IMR-90 (cell line): ENCODE results near the gene CNTN5. TPM values are rescaled to one million over a fixed set of nuclear protein-coding genes. Genes with fewer than 3 reads are reported as not detected.

ENCODE experiments used
- ATAC-seq: fragments of 200-7000 bp; cut with Tn5 transposase; 2 replicates; pipeline ENCODE4 v1.9.1; 2020; ENCODE audit warnings: low read depth, mild to moderate bottlenecking, moderate library complexity
- BruUV-seq: library from RNA; stranded (reverse); fragments of 400-500 nt; replicated peaks from 2 replicates; lab custom pipeline; 2021; lab: Mats Ljungman, UMichigan
- CTCF ChIA-PET: fragments of 300-600 bp; formaldehyde crosslinking; extraction: SDS; loops from one replicate; lab custom pipeline; 2021; ENCODE audit warnings: antibody characterized with exemption; lab: Yijun Ruan, JAX
- POLR2A ChIA-PET: fragments of 300-600 bp; sonication (Branson Sonifier 250); formaldehyde crosslinking; loops from one replicate; lab custom pipeline; 2022; ENCODE audit warnings: antibody characterized with exemption; ENCODE audit not compliant: unreplicated experiment; lab: Charles Lee
- DNase-seq: peaks from one replicate; pipeline ENCODE4 v3.0.0; 2013
- H2AFZ ChIP-seq: replicated peaks from 2 replicates; pipeline ENCODE3; 2013; ENCODE audit warnings: low read length, mild to moderate bottlenecking; ENCODE audit not compliant: poor library complexity
- H2AK5ac ChIP-seq: 2 replicates; pipeline ENCODE4 v1.6.1; 2013; ENCODE audit warnings: low read depth, low read length, inconsistent platforms
- H2AK9ac ChIP-seq: replicated peaks from 2 replicates; pipeline ENCODE3; 2013; ENCODE audit warnings: mild to moderate bottlenecking, low read depth, low read length, moderate library complexity; ENCODE audit not compliant: poor library complexity
- H2BK120ac ChIP-seq: 2 replicates; pipeline ENCODE4 v1.6.1; 2013; ENCODE audit warnings: low read depth, low read length, inconsistent platforms
- H2BK15ac ChIP-seq: 3 replicates; pipeline ENCODE4 v1.6.1; 2013; ENCODE audit warnings: low read depth, low read length, inconsistent platforms
- H2BK20ac ChIP-seq: 2 replicates; pipeline ENCODE4 v1.6.1; 2013; ENCODE audit warnings: low read depth, mild to moderate bottlenecking, inconsistent platforms, low read length, moderate library complexity
- H2BK5ac ChIP-seq: 2 replicates; pipeline ENCODE4 v1.6.1; 2013; ENCODE audit warnings: mild to moderate bottlenecking, low read depth, low read length, inconsistent platforms; ENCODE audit not compliant: poor library complexity, severe bottlenecking
- H3K14ac ChIP-seq: replicated peaks from 2 replicates; pipeline ENCODE4 v1.6.1; 2013; ENCODE audit warnings: low read depth, low read length, inconsistent platforms
- H3K18ac ChIP-seq: 2 replicates; pipeline ENCODE4 v1.6.1; 2013; ENCODE audit warnings: low read depth, low read length, control low read depth
- H3K23ac ChIP-seq: 2 replicates; pipeline ENCODE4 v1.6.1; 2013; ENCODE audit warnings: low read depth, low read length, inconsistent platforms
- H3K27ac ChIP-seq: 2 replicates; pipeline ENCODE4 v1.5.1; 2013; ENCODE audit warnings: mild to moderate bottlenecking, control low read depth, low read length; ENCODE audit not compliant: insufficient read depth
- H3K27me3 ChIP-seq: 2 replicates; pipeline ENCODE4 v1.6.1; 2013; ENCODE audit warnings: low read length; ENCODE audit not compliant: control insufficient read depth, insufficient read depth
- H3K36me3 ChIP-seq: 2 replicates; pipeline ENCODE4 v1.6.1; 2013; ENCODE audit warnings: low read length, mixed read lengths; ENCODE audit not compliant: control insufficient read depth, insufficient read depth
- H3K4ac ChIP-seq: 2 replicates; pipeline ENCODE4 v1.6.1; 2013; ENCODE audit warnings: low read depth, low read length, inconsistent platforms
- H3K4me1 ChIP-seq: 2 replicates; pipeline ENCODE4 v1.6.1; 2013; ENCODE audit warnings: low read length, mixed read lengths; ENCODE audit not compliant: control insufficient read depth, insufficient read depth
- H3K4me2 ChIP-seq: 2 replicates; pipeline ENCODE4 v1.6.1; 2013; ENCODE audit warnings: low read depth, mild to moderate bottlenecking, control low read depth, low read length, moderate library complexity
- H3K4me3 ChIP-seq: 2 replicates; pipeline ENCODE4 v1.5.1; 2013; ENCODE audit warnings: low read depth, mild to moderate bottlenecking, control low read depth, low read length, moderate library complexity; ENCODE audit not compliant: insufficient read depth
- H3K56ac ChIP-seq: 2 replicates; pipeline ENCODE4 v1.6.1; 2013; ENCODE audit warnings: low read length, inconsistent platforms; ENCODE audit not compliant: insufficient read depth; ENCODE audit errors: extremely low read depth
- H3K79me1 ChIP-seq, 2 experiments: 2 replicates each; pipeline ENCODE4 v1.6.1; 2013; ENCODE audit warnings: low read length in 2 of 2, inconsistent platforms in 1 of 2, low read depth in 1 of 2
- H3K9ac ChIP-seq: 2 replicates; pipeline ENCODE4 v1.6.1; 2013; ENCODE audit warnings: low read depth, low read length, control low read depth
- H3K9me1 ChIP-seq: 2 replicates; pipeline ENCODE4 v1.6.1; 2013; ENCODE audit warnings: low read length, inconsistent platforms; ENCODE audit not compliant: insufficient read depth
- H3K9me3 ChIP-seq: 2 replicates; pipeline ENCODE4 v1.6.1; 2013; ENCODE audit warnings: low read length; ENCODE audit not compliant: control insufficient read depth, insufficient read depth
- H4K20me1 ChIP-seq: 2 replicates; pipeline ENCODE4 v1.6.1; 2013; ENCODE audit warnings: low read length, inconsistent platforms; ENCODE audit not compliant: insufficient read depth
- H4K5ac ChIP-seq: 2 replicates; pipeline ENCODE4 v1.6.1; 2013; ENCODE audit warnings: mild to moderate bottlenecking, low read depth, low read length, control low read depth
- H4K8ac ChIP-seq, 2 experiments: 2 replicates each; pipeline ENCODE4 v1.6.1; 2013; ENCODE audit warnings: low read depth in 2 of 2, low read length in 2 of 2, control low read depth in 1 of 2, inconsistent platforms in 1 of 2
- H4K91ac ChIP-seq: 2 replicates; pipeline ENCODE4 v1.6.1; 2013; ENCODE audit warnings: low read depth, low read length, inconsistent platforms; ENCODE audit not compliant: insufficient read depth
- CHD1 ChIP-seq: IDR thresholded peaks from 2 replicates; pipeline ENCODE4 v1.6.1; 2012; ENCODE audit warnings: low read depth, low read length, improper control_type of control experiment
- WGBS, 2 experiments: methylation state at CpG; one replicate each; pipeline versions ENCODE4 v1.1.5 to v1.1.7; 2013; ENCODE audit warnings: missing lambda C conversion rate in 2 of 2; ENCODE audit not compliant: insufficient read length in 1 of 2; ENCODE audit errors: extremely low coverage in 2 of 2; 5-methylcytosine and 5-hydroxymethylcytosine counted together
- dilution Hi-C: fragments of 300-500 bp; cut with HindIII; formaldehyde crosslinking; loops from one replicate; pipeline ENCODE4 v1.14.3; 2018; ENCODE audit warnings: low sequenced_read_pairs; ENCODE audit not compliant: unreplicated experiment
- in situ Hi-C: fragments of 300-500 bp; cut with MboI; formaldehyde crosslinking; loops from 3 replicates; pipeline ENCODE4 v1.14.3; 2019; ENCODE audit warnings: low sequenced_read_pairs, inconsistent platforms, mixed read lengths
- intact Hi-C: fragments of 100-400 bp; cut with micrococcal nuclease; formaldehyde crosslinking; loops from 2 replicates; pipeline ENCODE4 v1.10.0; 2022
- polyA plus RNA-seq, 3 experiments: library from polyadenylated mRNA; depleted of rRNA; stranded (reverse); fragments of >200 nt; gene quantifications; 2 replicates each; pipeline ENCODE4 v1.2.3, GENCODE V29; 2012; ENCODE audit warnings: low replicate concordance in 1 of 3
- total RNA-seq: library from RNA; depleted of rRNA; stranded (reverse); fragments of >200 nt; gene quantifications from 2 replicates; pipeline ENCODE4 v1.2.3, GENCODE V29; 2012
- TF ChIP-seq, protein P1 (sequence below): fragments of 150-350 bp; IDR thresholded peaks from 2 replicates; pipeline ENCODE4 v1.6.1; 2017; ENCODE audit warnings: mild to moderate bottlenecking, antibody characterized with exemption, low read length, low read depth

Gene CNTN5
- total and polyA plus RNA-seq, 2 of the 4 experiments (the other 2 are of a cell fraction) = not detected

DNA sequence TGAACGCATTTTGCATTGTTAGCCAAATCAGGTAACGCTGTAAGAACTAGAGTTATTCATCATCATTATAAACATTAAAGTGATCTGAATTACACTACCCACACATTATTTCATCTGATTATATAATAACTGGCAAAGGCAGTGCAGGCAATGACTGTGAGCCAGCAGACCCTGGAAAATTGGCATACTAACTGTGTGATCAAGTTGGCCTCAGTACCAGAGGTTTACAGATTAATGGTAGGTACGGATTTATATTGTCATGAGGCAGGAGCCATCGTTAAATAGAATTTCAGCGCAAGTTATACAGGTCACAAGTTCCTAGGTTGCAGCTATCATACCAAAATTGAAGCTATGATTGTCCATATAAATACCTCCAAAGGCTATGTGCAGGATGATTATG is 225.4 kb downstream of the CNTN5 start:
- no peaks in the 10 kb centered on the region for H3K9me1 ChIP-seq
- H4K20me1 ChIP-seq = no peaks in the 10 kb centered on the region
- no peak overlapping the region for H4K8ac ChIP-seq
- ChIA-PET POLR2A (no interaction called here), CTCF (no interaction called here)
- no peak overlapping the region for H3K56ac ChIP-seq
- BruUV-seq = no TSS peak
- H2AFZ ChIP-seq = no peak overlapping the region
- no peaks in the 10 kb centered on the region for H3K36me3 ChIP-seq
- no peak for TF ChIP-seq CHD1
- TF ChIP-seq, protein P1, sequence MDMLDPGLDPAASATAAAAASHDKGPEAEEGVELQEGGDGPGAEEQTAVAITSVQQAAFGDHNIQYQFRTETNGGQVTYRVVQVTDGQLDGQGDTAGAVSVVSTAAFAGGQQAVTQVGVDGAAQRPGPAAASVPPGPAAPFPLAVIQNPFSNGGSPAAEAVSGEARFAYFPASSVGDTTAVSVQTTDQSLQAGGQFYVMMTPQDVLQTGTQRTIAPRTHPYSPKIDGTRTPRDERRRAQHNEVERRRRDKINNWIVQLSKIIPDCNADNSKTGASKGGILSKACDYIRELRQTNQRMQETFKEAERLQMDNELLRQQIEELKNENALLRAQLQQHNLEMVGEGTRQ = no peak
- H3K18ac ChIP-seq = no peak overlapping the region
- no peak overlapping the region for H2BK20ac ChIP-seq
- no peak overlapping the region for H2AK9ac ChIP-seq
- H3K27ac ChIP-seq = no peak overlapping the region
- H3K9ac ChIP-seq = no peak overlapping the region
- ATAC-seq = no peak
- H3K14ac ChIP-seq = no peak overlapping the region
- H3K4me1 ChIP-seq = no peaks in the 10 kb centered on the region
- H4K5ac ChIP-seq = no peak overlapping the region
- H2BK15ac ChIP-seq = no peak overlapping the region
- DNase-seq = no peak
- H2BK5ac ChIP-seq = no peak overlapping the region
- no peak overlapping the region for H3K4me2 ChIP-seq
- H4K91ac ChIP-seq = no peak overlapping the region
- no peaks in the 10 kb centered on the region for H3K27me3 ChIP-seq
- dilution Hi-C loops = no loop called here
- no peak overlapping the region for H3K4me3 ChIP-seq
- H3K4ac ChIP-seq = no peak overlapping the region
- no CpG with 5 or more reads among the region's 5 CpGs for WGBS, 2 experiments
- H2BK120ac ChIP-seq = no peak overlapping the region
- in situ Hi-C loops = no loop called here
- intact Hi-C loops = no loop called here
- H3K9me3 ChIP-seq = no peaks in the 10 kb centered on the region
- no peaks in the 10 kb centered on the region for H3K79me1 ChIP-seq
- H3K23ac ChIP-seq = no peak overlapping the region
- H2AK5ac ChIP-seq = no peak overlapping the region
